ENCODE data around the gene EML1.
"Not testable (repeated sequence)": the region's sequence is repeated elsewhere in the genome, so short reads cannot be mapped to it uniquely, and the experiment has no call there.

The EML1 gene

GRCh38 chr14:99755629-99756603, 37.3 kb upstream of the EML1 start:
- DNase-seq (ENCODE audit: low read depth): no peak

GRCh38 chr14:99756796-99757195, 36.4 kb upstream of the EML1 start:
- no peak for DNase-seq (ENCODE audit: low read depth)

- DNase-seq (ENCODE audit: low read depth): no peak
Observed at GRCh38 chr14:99757331-99758070, 35.7 kb upstream of the EML1 start.

GRCh38 chr14:99758121-99758821, 34.9 kb upstream of the EML1 start:
- DNase-seq (ENCODE audit: low read depth): no peak

- no peak for DNase-seq (ENCODE audit: low read depth)
Observed at GRCh38 chr14:99758872-99759545, 34.2 kb upstream of the EML1 start.

GRCh38 chr14:99759546-99759925, 33.7 kb upstream of the EML1 start:
- no peak for DNase-seq (ENCODE audit: low read depth)

GRCh38 chr14:99760817-99761216, 32.4 kb upstream of the EML1 start:
- no peak for DNase-seq (ENCODE audit: low read depth)

GRCh38 chr14:99762911-99763310, 30.3 kb upstream of the EML1 start:
- not testable (repeated sequence) for DNase-seq (ENCODE audit: low read depth)

- DNase-seq (ENCODE audit: low read depth): no peak
Observed at GRCh38 chr14:99763527-99764221, 29.5 kb upstream of the EML1 start.

GRCh38 chr14:99764222-99764706, 28.9 kb upstream of the EML1 start:
- DNase-seq (ENCODE audit: low read depth): no peak

GRCh38 chr14:99768381-99768780, 24.8 kb upstream of the EML1 start:
- no peak for DNase-seq (ENCODE audit: low read depth)

- DNase-seq (ENCODE audit: low read depth): no peak
Observed at GRCh38 chr14:99769123-99769522, 24.1 kb upstream of the EML1 start.

- no peak for DNase-seq (ENCODE audit: low read depth)
Observed at GRCh38 chr14:99769799-99770198, 23.4 kb upstream of the EML1 start.

GRCh38 chr14:99772371-99773283, 20.6 kb upstream of the EML1 start:
- no peak for DNase-seq (ENCODE audit: low read depth)

GRCh38 chr14:99773521-99774497, 19.4 kb upstream of the EML1 start:
- DNase-seq (ENCODE audit: low read depth): no peak

- DNase-seq (ENCODE audit: low read depth): no peak
Observed at GRCh38 chr14:99774556-99775307, 18.5 kb upstream of the EML1 start.

- DNase-seq (ENCODE audit: low read depth): no peak
Observed at GRCh38 chr14:99775351-99775750, 17.9 kb upstream of the EML1 start.

GRCh38 chr14:99777951-99778350, 15.3 kb upstream of the EML1 start:
- no peak for DNase-seq (ENCODE audit: low read depth)

Measured in activated T-helper 9 cell treated with anti-CD3 and anti-CD28 coated beads, Interleukin-2, amount 50 U/mL, for 16 hours (primary cell).